Heart right ventricle (tissue), 16 donors: ENCODE measurements around the gene ETNK1. TPM values are rescaled to one million over a fixed set of nuclear protein-coding genes. Genes with fewer than 3 reads are reported as not detected.

ENCODE experiments used
- ATAC-seq, 8 donors: fragments of 200-7000 bp; cut with Tn5 transposase; one replicate each; pipeline ENCODE4 v1.9.1; 2020; ENCODE audit warnings: mild to moderate bottlenecking in 8 of 8, moderate library complexity in 8 of 8, moderate number of reproducible peaks in 1 of 8
- DNase-seq, 2 donors: peaks; one replicate each; pipeline ENCODE4 v3.0.0-alpha.2; 2020
- H3K27ac ChIP-seq, 10 donors: fragments of 200-600 bp; sonication (generic) in 2 of 10; one replicate each; pipeline versions ENCODE4 v1.5.0 to v1.8.0; 2020 to 2022; ENCODE audit warnings: mild to moderate bottlenecking in 3 of 10
- H3K27me3 ChIP-seq, 7 donors: fragments of 200-600 bp; one replicate each; pipeline ENCODE4 v1.8.0; 2021 to 2022; ENCODE audit warnings: mild to moderate bottlenecking in 2 of 7
- H3K36me3 ChIP-seq, 9 donors: fragments of 200-600 bp; sonication (generic) in 1 of 9; one replicate each; pipeline versions ENCODE4 v1.5.0 to v1.8.0; 2020 to 2022; ENCODE audit warnings: mild to moderate bottlenecking in 2 of 9
- H3K4me1 ChIP-seq, 9 donors: fragments of 200-600 bp; sonication (generic) in 1 of 9; one replicate each; pipeline versions ENCODE4 v1.5.0 to v1.8.0; 2020 to 2022; ENCODE audit warnings: mild to moderate bottlenecking in 4 of 9
- H3K4me3 ChIP-seq, 10 donors: fragments of 200-600 bp; sonication (generic) in 2 of 10; one replicate each; pipeline versions ENCODE4 v1.5.0 to v1.8.0; 2020 to 2022; ENCODE audit warnings: mild to moderate bottlenecking in 7 of 10, moderate library complexity in 2 of 10
- H3K9me3 ChIP-seq, 11 donors: fragments of 200-600 bp in 10 of 11; sonication (generic) in 2 of 11; one replicate each; pipeline versions ENCODE4 v1.5.0 to v1.8.0; 2013 to 2022; ENCODE audit warnings: mild to moderate bottlenecking in 2 of 11, control low read depth in 1 of 11, moderate library complexity in 1 of 11
- CTCF ChIP-seq, 9 donors: fragments of 200-600 bp; sonication (generic) in 2 of 9; IDR thresholded peaks; one replicate each; pipeline versions ENCODE4 v1.5.0 to v1.8.0; 2021 to 2022; ENCODE audit warnings: antibody characterized with exemption in 9 of 9, mild to moderate bottlenecking in 5 of 9, moderate library complexity in 1 of 9
- WGBS, 2 donors: extraction: QIAGEN DNeasy Blood & Tissue Kit; methylation state at CpG; one replicate each; pipeline ENCODE4 v1.1.7; 2013; ENCODE audit warnings: inconsistent platforms in 1 of 2; 5-methylcytosine and 5-hydroxymethylcytosine counted together
- intact Hi-C, 10 donors: fragments of 100-400 bp; cut with DNase I; formaldehyde crosslinking; loops; one replicate each; pipeline versions ENCODE4 v1.11.1 to v1.14.2; 2022
- polyA plus RNA-seq, 2 donors: library from polyadenylated mRNA; stranded (reverse); fragments of 200-250 nt; gene quantifications; one replicate each; pipeline ENCODE4 v1.2.3, GENCODE V29; 2013
- total RNA-seq, 10 donors: library from RNA; stranded (reverse); fragmentation: NEBNext Ultra II Directional in 3 of 10; extraction: Animal tissue kit (Norgen Biotek cat#: 25700) in 3 of 10; gene quantifications; one replicate each; pipeline versions ENCODE4 v1.2.1 to v1.2.4, GENCODE V29; 2021 to 2023
- donor health status: Arrhythmogenic right ventricular cardiomyopathy.
- donor health status: ischemic (EF 13 %, LVEDD 7.1; RV severe dilation, severe dysfunction).
- donor health status: healthy with polysubstance abuse.
- donor health status: DM: no; HTN: yes; CAD: no.
- donor health status: DM: no; HTN: no; CAD: no.
- donor health status: ischemic (EF 25% LVEDD 6.9; RV normal size, moderate dysfunction).
- donor health status: ischemic (EF 25% LVEDD 5.7; RV mildly dilated, moderate dysfunction).
- donor health status: healthy.
- donor health status: DM: yes; HTN: yes; CAD: no.
- donor health status: Ischemic cardiomyopathy.
- donor health status: ischemic (EF 35%, LVEDD 5.7; RV mildly dilated, moderate dysfunction).
- donor health status: nonischemic (EF 11% LVEDD 7.7; RV severe dilation, severe dysfunction).
- donor health status: DM: yes; HTN: yes; CAD: no.
- donor health status: PGD.
- donor health status: ischemic (EF 29% LVEDD 5.4; RV normal size, mild dysfunction).
- donor health status: nonischemic (EF 23%, LVEDD 6.1; RV moderate dilation, normal function).

The ETNK1 gene
- total and polyA plus RNA-seq, 12 donors = 4.8 to 26.6 (median 17.0) TPM

GRCh38 chr12:22634883-22635282, 9.9 kb downstream of the ETNK1 start:
- DNase-seq = no peak
- Histone ChIP-seq H3K9me3 (no peaks in the 10 kb centered on the region), H3K4me1 (peaks cover 0 to 26% (median 7%) of the 10 kb centered on the region in 9 donors), H3K4me3 (no peak overlapping the region), H3K36me3 (peaks cover 0 to 10% (median 0%) of the 10 kb centered on the region in 9 donors), H3K27me3 (no peaks in the 10 kb centered on the region), H3K27ac (no peak overlapping the region)
- 93 to 94% methylated on average over 3 of the region's 3 CpGs for WGBS, 2 donors
- TF ChIP-seq CTCF (IDR thresholded peaks at IDR 0.05) = no peak
- intact Hi-C loops = loop anchor here in 2 of 10 donors (5.0 to 10.0 kb wide), 2 partner anchors 103 to 550 kb away; no protein-coding TSS in a partner anchor
- ATAC-seq = peak in 1 of 8 donors; percentile 22

- H3K27ac ChIP-seq = no peak overlapping the region
- TF ChIP-seq CTCF (IDR thresholded peaks at IDR 0.05) = no peak
- 68 to 75% methylated on average over 1 of the region's 1 CpG for WGBS, 2 donors
- no peaks in the 10 kb centered on the region for H3K27me3 ChIP-seq
- H3K4me1 ChIP-seq = peaks cover 0 to 22% (median 7%) of the 10 kb centered on the region in 9 donors
- no peak for DNase-seq
- H3K4me3 ChIP-seq = no peak overlapping the region
- no peak for ATAC-seq
- intact Hi-C loops = loop anchor here in 1 of 10 donors (10.0 kb wide), 1 partner anchor 551 kb away; no protein-coding TSS in a partner anchor
- H3K36me3 ChIP-seq = peaks cover 0 to 10% (median 0%) of the 10 kb centered on the region in 9 donors
- H3K9me3 ChIP-seq = no peaks in the 10 kb centered on the region
These were observed 10.8 kb downstream of the ETNK1 start for GRCh38 chr12:22635812-22636211.

GRCh38 chr12:22640851-22641250, 15.9 kb downstream of the ETNK1 start:
- no peak for ATAC-seq
- Histone ChIP-seq H3K4me3 (no peak overlapping the region), H3K4me1 (peaks cover 0 to 21% (median 1%) of the 10 kb centered on the region in 9 donors), H3K27me3 (no peaks in the 10 kb centered on the region), H3K36me3 (peaks cover 0 to 23% (median 0%) of the 10 kb centered on the region in 9 donors), H3K27ac (no peak overlapping the region), H3K9me3 (no peaks in the 10 kb centered on the region)
- intact Hi-C loops = no loop called here
- DNase-seq = no peak
- WGBS, 2 donors = 95 to 99% methylated on average over 2 of the region's 2 CpGs
- TF ChIP-seq CTCF (IDR thresholded peaks at IDR 0.05) = no peak

GRCh38 chr12:22641353-22642053, 16.5 kb downstream of the ETNK1 start:
- TF ChIP-seq CTCF (IDR thresholded peaks at IDR 0.05) = no peak
- Histone ChIP-seq H3K9me3 (no peaks in the 10 kb centered on the region), H3K27me3 (no peaks in the 10 kb centered on the region), H3K4me3 (no peak overlapping the region), H3K4me1 (peaks cover 0 to 17% (median 0%) of the 10 kb centered on the region in 9 donors), H3K36me3 (peaks cover 0 to 29% (median 0%) of the 10 kb centered on the region in 9 donors), H3K27ac (no peak overlapping the region)
- 91% methylated on average over 3 of the region's 3 CpGs for WGBS, 2 donors
- intact Hi-C loops = no loop called here
- ATAC-seq (no peak), DNase-seq (no peak)
